Measurements from ENCODE around the gene CEACAM19. TPM values are rescaled to one million over a fixed set of nuclear protein-coding genes. Genes with fewer than 3 reads are reported as not detected.

The CEACAM19 gene
- total and polyA plus RNA-seq, 9 of the 15 experiments (the other 6 are each of a cell fraction or from before 2014, with no cell fraction given) = 0.15 to 0.30 (median 0.23) TPM; not detected in 5

DNA sequence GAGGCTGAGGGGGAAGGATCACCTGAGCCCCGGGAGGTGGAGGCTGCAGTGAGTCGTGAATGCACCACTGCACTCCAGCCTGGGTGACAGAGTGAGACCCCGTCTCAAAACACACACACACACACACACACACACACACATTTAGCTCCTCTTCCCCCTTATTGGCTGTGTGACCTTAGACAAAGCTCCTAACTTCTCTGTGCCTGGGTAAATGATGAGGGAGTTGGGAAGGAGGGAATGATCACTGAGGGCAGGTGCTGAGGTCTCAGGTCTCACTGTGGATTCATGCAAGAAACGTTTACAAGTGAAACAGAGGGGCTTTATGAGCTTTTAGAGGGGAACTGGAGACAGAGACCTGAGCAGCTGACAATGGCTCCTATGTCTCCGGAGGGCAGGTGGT lies 60.3 kb downstream of the CEACAM19 start (continued):
- TF ChIP-seq SMARCA5 (IDR thresholded peaks at IDR 0.05) (peak; percentile 40; the same call in 1 of the 2 replicates), DNMT1 (IDR thresholded peaks at IDR 0.05) (no peak), ZKSCAN8 (CRISPR knock-in tag; IDR thresholded peaks at IDR 0.05) (no peak), ZNF146 (CRISPR knock-in tag; IDR thresholded peaks at IDR 0.05; ENCODE audit: unreplicated experiment) (no peak), RBM34 (IDR thresholded peaks at IDR 0.05; ENCODE audit: borderline replicate concordance, insufficient read depth, low read length) (no peak), NFRKB (IDR thresholded peaks at IDR 0.05; ENCODE audit: low read depth) (no peak), TAL1 (IDR thresholded peaks at IDR 0.05) (no peak), ZNF766 (CRISPR knock-in tag; conservative IDR thresholded peaks at IDR 0.05) (no peak), CBX1 (IDR thresholded peaks at IDR 0.05; ENCODE audit: low read depth) (peak; percentile 12; the same call in 1 of the 2 replicates)

DNA sequence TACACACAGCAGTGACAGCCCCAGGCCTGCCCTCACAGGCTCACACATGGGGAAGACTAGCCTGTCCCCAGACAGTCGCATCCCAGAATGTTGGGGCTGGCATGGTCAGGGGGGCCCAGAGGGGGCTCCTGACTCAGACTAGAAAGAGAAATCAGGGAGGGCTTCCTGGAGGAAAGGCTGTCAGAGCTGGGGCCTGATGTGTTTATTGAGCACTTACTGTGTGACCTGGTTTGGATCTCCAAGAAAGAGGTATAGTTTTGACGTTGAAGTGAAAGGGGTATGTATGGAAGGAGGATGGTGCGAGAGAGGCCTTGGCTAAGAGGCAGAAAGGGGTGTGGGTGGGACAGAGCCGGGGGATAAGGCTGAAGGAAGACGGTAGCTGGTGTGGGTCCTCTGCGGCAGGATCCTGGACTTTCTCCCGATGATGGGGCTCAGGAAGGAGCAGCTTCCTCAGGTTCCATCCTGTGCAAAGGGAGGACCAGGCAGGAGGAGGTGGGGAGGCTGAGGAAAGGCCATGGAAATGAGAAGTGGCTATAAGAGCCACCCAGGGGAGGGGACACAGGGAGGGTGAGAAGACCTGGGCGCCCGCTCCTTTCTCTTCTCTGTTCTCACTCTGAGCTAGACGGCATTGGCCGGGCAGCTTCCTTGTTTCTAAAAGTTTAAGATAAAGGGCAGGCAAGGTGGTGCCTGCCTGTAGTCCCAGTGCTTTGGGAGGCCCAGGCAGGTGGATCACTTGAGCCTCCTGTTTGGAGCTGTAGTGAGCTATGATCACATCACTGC lies 61.1 kb downstream of the CEACAM19 start:
- H3K27me3 ChIP-seq (ENCODE audit: control insufficient read depth in 2 of 2, insufficient read depth in 2 of 2, low read length in 2 of 2) = no peaks in the 10 kb centered on the region
- DNase-seq (ENCODE audit: extremely low read depth in 1 of 4, low spot score in 3 of 4) (no peak), FAIRE-seq (no peak), ATAC-seq (no peak)
- no peaks in the 10 kb centered on the region for H3K9me1 ChIP-seq (ENCODE audit: control insufficient read depth, insufficient read depth, low read length)
- ChIA-PET POLR2A (interaction anchor here (0.6 to 1.7 kb wide), 3 partner anchors 9 to 1251 kb away, joined by 3 to 5 read pairs (median 3); no protein-coding TSS in a partner anchor), CTCF (ENCODE audit: low intra/inter-chr PET ratio) (no interaction called here)
- H3K79me2 ChIP-seq (ENCODE audit: control insufficient read depth, insufficient read depth, low read length) = no peaks in the 10 kb centered on the region
- H3K4me1 ChIP-seq (replicated peaks in 1 of 2; ENCODE audit: control insufficient read depth in 2 of 2, insufficient read depth in 2 of 2, low read length in 2 of 2) = peaks cover 0 to under 1% of the 10 kb centered on the region in 2 experiments; a peak in 2 of 5 replicates
- no peak overlapping the region for H3K4me3 ChIP-seq
- peak; percentile 59 for TF ChIP-seq BCOR (IDR thresholded peaks at IDR 0.05)
- TF ChIP-seq, protein P1, sequence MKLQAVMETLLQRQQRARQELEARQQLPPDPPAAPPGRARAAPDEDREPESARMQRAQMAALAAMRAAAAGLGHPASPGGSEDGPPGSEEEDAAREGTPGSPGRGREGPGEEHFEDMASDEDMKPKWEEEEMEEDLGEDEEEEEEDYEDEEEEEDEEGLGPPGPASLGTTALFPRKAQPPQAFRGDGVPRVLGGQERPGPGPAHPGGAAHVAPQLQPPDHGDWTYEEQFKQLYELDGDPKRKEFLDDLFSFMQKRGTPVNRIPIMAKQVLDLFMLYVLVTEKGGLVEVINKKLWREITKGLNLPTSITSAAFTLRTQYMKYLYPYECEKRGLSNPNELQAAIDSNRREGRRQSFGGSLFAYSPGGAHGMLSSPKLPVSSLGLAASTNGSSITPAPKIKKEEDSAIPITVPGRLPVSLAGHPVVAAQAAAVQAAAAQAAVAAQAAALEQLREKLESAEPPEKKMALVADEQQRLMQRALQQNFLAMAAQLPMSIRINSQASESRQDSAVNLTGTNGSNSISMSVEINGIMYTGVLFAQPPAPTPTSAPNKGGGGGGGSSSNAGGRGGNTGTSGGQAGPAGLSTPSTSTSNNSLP (IDR thresholded peaks at IDR 0.05; ENCODE audit: borderline replicate concordance, low read depth, low read length) = no peak
- peak; percentile 97 for TF ChIP-seq ZFP36 (IDR thresholded peaks at IDR 0.05; ENCODE audit: low read depth, low read length, partially characterized antibody)
- TF ChIP-seq RBM25 (IDR thresholded peaks at IDR 0.05; ENCODE audit: low read depth, low read length, severe bottlenecking) = peak; percentile 39
- peak; percentile 24 to 53; a peak in 3 of 4 replicates for TF ChIP-seq KDM1A (IDR thresholded peaks at IDR 0.05)
- TF ChIP-seq TEAD1 (CRISPR knock-in tag; IDR thresholded peaks at IDR 0.05) = no peak
- peak; percentile 67; the same call in 1 of the 2 replicates for TF ChIP-seq ZNF436 (CRISPR knock-in tag; IDR thresholded peaks at IDR 0.05)
- H3K4me2 ChIP-seq (ENCODE audit: insufficient read depth, low read length) = no peak overlapping the region
- 0 out of 4 replicates have a peak overlapping the region, but pooled peaks of 1 of the 2 experiments have one; percentile 40 for H3K9ac ChIP-seq (ENCODE audit: insufficient read depth in 1 of 2, low read depth in 2 of 2, low read length in 2 of 2)
- in situ Hi-C loops (cut with MboI) = no loop called here
- WGBS (ENCODE audit: insufficient coverage, low coverage, missing lambda C conversion rate) = 30% methylated on average over 9 of the region's 11 CpGs
- H4K20me1 ChIP-seq (replicated peaks; ENCODE audit: control insufficient read depth, insufficient read depth, low read length) = no peaks in the 10 kb centered on the region
- H3K36me3 ChIP-seq (ENCODE audit: control insufficient read depth, insufficient read depth, low read length) = no peaks in the 10 kb centered on the region
- no peaks in the 10 kb centered on the region for H3K9me3 ChIP-seq (replicated peaks; ENCODE audit: control insufficient read depth, insufficient read depth, low read depth, low read length)
- intact Hi-C loops (cut with micrococcal nuclease) = no loop called here
- no TSS peak for BruUV-seq (replicated peaks)
- H3K27ac ChIP-seq (ENCODE audit: extremely low read depth, low read depth, low read length) = no peak overlapping the region
- no peak overlapping the region for H2AFZ ChIP-seq (ENCODE audit: low read depth, low read length)
